ENCODE data around the gene CDK1.

DNA sequence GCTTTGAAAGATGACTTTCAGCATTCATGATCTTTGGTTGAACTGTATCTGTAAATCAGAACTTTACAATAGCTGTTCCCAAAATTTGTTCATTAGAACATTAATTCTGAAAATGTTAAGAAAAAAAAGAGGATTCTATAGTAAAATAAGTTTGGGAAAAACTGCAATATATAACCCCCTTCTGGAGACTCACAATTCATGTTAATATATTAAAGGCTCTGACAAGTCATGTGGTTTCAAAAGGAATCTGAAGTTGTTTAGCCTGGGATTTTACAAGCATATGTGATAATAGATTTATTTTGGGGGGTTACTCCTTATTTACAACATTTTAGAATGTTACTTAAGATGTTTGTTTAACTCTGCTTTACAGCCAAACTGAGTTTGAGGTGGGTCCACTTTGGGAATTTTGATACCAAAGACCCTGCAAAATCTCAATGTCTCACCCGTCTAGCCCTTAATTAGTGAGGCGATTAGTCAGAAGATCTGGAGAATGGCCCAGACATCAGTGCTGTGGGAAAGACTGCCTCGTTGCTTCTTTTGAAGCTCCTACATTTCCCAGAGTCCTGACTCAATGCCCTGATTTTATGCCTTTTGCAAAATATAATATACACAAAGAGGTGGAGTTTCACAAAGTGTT lies 40.0 kb downstream of the CDK1 start:
- TF ChIP-seq POLR2AphosphoS5 (IDR thresholded peaks at IDR 0.05; ENCODE audit: borderline replicate concordance, low read depth, low read length): no peak
- no peak for TF ChIP-seq EZH2 (IDR thresholded peaks at IDR 0.05)

All from SK-N-MC (cell line).